T-helper 22 cell (primary cell): ENCODE results near the gene ADGRL2.

ENCODE experiments used
- DNase-seq: peaks from one replicate; pipeline ENCODE4 v3.0.0-alpha.2; 2020; ENCODE audit warnings: low read depth

ADGRL2 gene

GRCh38 chr1:81907575-81907974 is 106.8 kb downstream of the ADGRL2 start:
- no peak for DNase-seq

GRCh38 chr1:81912383-81912782 is 111.6 kb downstream of the ADGRL2 start:
- DNase-seq = no peak

- no peak for DNase-seq
These were observed 115.2 kb downstream of the ADGRL2 start for GRCh38 chr1:81915937-81916336.

- DNase-seq = no peak
These were observed 119.6 kb downstream of the ADGRL2 start for GRCh38 chr1:81920245-81920740.

- no peak for DNase-seq
These were observed 120.2 kb downstream of the ADGRL2 start for GRCh38 chr1:81920886-81921285.

GRCh38 chr1:81921344-81921743 is 120.6 kb downstream of the ADGRL2 start:
- no peak for DNase-seq

- no peak for DNase-seq
These were observed 121.2 kb downstream of the ADGRL2 start for GRCh38 chr1:81921851-81922462.

- no peak for DNase-seq
These were observed 122.2 kb downstream of the ADGRL2 start for GRCh38 chr1:81922955-81923354.

- DNase-seq = no peak
These were observed 128.4 kb downstream of the ADGRL2 start for GRCh38 chr1:81929106-81929505.

GRCh38 chr1:81936853-81937252 is 136.1 kb downstream of the ADGRL2 start:
- DNase-seq = no peak

GRCh38 chr1:81937791-81938450 is 137.2 kb downstream of the ADGRL2 start:
- no peak for DNase-seq

GRCh38 chr1:81948495-81948894 is 147.8 kb downstream of the ADGRL2 start:
- no peak for DNase-seq

- no peak for DNase-seq
These were observed 148.7 kb downstream of the ADGRL2 start for GRCh38 chr1:81949421-81949820.

- DNase-seq = no peak
These were observed 149.3 kb downstream of the ADGRL2 start for GRCh38 chr1:81950037-81950436.

- DNase-seq = no peak
These were observed 150.0 kb downstream of the ADGRL2 start for GRCh38 chr1:81950591-81951244.

GRCh38 chr1:81954534-81955020 is 153.8 kb downstream of the ADGRL2 start:
- no peak for DNase-seq

GRCh38 chr1:81967951-81968350 is 167.2 kb downstream of the ADGRL2 start:
- DNase-seq = no peak

GRCh38 chr1:81970416-81970815 is 169.7 kb downstream of the ADGRL2 start:
- no peak for DNase-seq

- DNase-seq = no peak
These were observed 173.6 kb downstream of the ADGRL2 start for GRCh38 chr1:81974222-81974841.

GRCh38 chr1:81974883-81975555 is 174.3 kb downstream of the ADGRL2 start:
- no peak for DNase-seq

- DNase-seq = no peak
These were observed 175.8 kb downstream of the ADGRL2 start for GRCh38 chr1:81976539-81976938.

GRCh38 chr1:81978945-81979344 is 178.2 kb downstream of the ADGRL2 start:
- no peak for DNase-seq
